ENCODE measurements around the gene ANXA9. TPM values are rescaled to one million over a fixed set of nuclear protein-coding genes. Genes with fewer than 3 reads are reported as not detected.
A peak's percentile ranks its signal among the peaks of the same experiment; 100 is the strongest.

The ANXA9 gene
- total RNA-seq, 1 donor from 2014 or later: 0.32 TPM

DNA sequence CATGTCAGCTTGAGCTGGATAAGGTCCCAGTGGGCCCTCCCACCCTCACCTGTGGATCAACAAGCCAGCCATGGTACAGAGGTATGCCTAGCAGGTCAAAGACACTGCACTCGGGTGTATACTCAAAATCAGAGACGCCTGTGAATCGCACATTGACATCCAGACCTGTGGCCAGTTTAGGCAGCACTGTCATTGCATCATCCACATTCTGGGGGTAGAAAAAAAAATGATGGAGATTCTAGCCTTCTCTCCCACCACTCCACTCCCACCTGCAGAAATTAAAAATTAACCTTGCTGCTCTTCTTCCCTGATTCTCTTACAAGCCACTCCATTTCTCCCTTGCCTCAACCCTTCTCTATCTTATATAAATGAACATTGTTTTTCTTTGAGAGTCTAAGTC is 18.3 kb downstream of the ANXA9 start:
- intact Hi-C loops (cut with micrococcal nuclease): loop anchor here (10.0 kb wide), 1 partner anchor 254 kb away; the partner anchor contains the start of gene PSMD4
- Mint-ChIP-seq H3K27ac (no peak overlapping the region), H3K9me3 (no peaks in the 10 kb centered on the region), H3K4me1 (ENCODE audit: low read depth) (peaks cover 36% of the 10 kb centered on the region), H3K36me3 (ENCODE audit: low read depth) (peaks cover 43% of the 10 kb centered on the region), H3K27me3 (ENCODE audit: low read depth) (no peaks in the 10 kb centered on the region), H3K4me3 (ENCODE audit: low read depth) (no peak overlapping the region)
- no peak for DNase-seq (ENCODE audit: low spot score)

GRCh38 chr1:151001602-151002001 is 19.5 kb downstream of the ANXA9 start:
- no peak overlapping the region for H3K4me3 Mint-ChIP-seq (ENCODE audit: low read depth)
- H3K9me3 Mint-ChIP-seq: no peaks in the 10 kb centered on the region
- no peak overlapping the region for H3K27ac Mint-ChIP-seq
- H3K4me1 Mint-ChIP-seq (ENCODE audit: low read depth): peaks cover 40% of the 10 kb centered on the region
- DNase-seq (ENCODE audit: low spot score): no peak
- H3K36me3 Mint-ChIP-seq (ENCODE audit: low read depth): peaks cover 43% of the 10 kb centered on the region
- intact Hi-C loops (cut with micrococcal nuclease): loop anchor here (10.0 kb wide), 1 partner anchor 253 kb away; the partner anchor contains the start of gene PSMD4
- H3K27me3 Mint-ChIP-seq (ENCODE audit: low read depth): no peaks in the 10 kb centered on the region

DNA sequence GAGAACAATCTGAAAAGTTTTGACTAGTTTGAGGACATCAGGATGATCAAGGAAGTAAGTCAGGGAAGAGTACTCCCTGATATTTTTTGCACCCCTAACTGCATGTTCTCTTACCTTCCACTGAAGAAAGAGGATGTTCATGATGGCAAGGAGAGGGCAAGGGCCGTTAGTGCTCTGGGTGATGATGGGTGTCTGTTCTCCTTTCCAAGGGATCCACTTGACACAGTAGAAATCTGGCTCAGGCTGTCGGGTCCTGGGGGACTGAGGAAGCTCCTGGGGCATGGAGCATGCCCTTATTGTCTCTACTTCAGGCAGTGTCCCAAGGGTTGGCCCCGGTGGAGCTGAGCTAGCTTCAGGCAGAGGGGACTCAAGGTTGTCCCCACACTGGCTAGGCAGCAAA is 20.0 kb downstream of the ANXA9 start:
- H3K27me3 Mint-ChIP-seq (ENCODE audit: low read depth): no peaks in the 10 kb centered on the region
- no peak for DNase-seq (ENCODE audit: low spot score)
- peaks cover 41% of the 10 kb centered on the region for H3K36me3 Mint-ChIP-seq (ENCODE audit: low read depth)
- intact Hi-C loops (cut with micrococcal nuclease): loop anchor here (10.0 kb wide), 1 partner anchor 253 kb away; the partner anchor contains the start of gene PSMD4
- H3K27ac Mint-ChIP-seq: no peak overlapping the region
- no peak overlapping the region for H3K4me3 Mint-ChIP-seq (ENCODE audit: low read depth)
- no peaks in the 10 kb centered on the region for H3K9me3 Mint-ChIP-seq
- H3K4me1 Mint-ChIP-seq (ENCODE audit: low read depth): peaks cover 44% of the 10 kb centered on the region

DNA sequence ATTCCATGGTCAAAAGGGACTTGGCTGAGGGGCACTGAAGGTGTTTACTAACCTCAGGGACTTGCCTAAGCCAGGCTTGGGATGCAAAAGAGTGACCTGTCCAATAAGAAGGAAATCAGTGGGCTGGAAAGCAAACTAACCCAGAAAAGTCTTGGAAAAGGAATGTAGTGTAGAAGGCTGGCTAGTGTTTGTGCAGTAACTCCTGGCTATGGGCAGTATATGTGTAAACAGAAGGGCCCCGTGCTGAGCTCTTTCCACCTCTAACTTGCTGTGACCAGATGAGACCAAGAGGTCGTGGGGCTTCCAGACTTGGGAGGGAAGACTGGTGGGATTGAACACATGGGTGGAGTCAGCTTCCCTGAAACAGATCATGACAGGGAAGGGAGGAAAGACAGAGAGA is 20.5 kb downstream of the ANXA9 start:
- H3K36me3 Mint-ChIP-seq (ENCODE audit: low read depth): peaks cover 37% of the 10 kb centered on the region

DNA sequence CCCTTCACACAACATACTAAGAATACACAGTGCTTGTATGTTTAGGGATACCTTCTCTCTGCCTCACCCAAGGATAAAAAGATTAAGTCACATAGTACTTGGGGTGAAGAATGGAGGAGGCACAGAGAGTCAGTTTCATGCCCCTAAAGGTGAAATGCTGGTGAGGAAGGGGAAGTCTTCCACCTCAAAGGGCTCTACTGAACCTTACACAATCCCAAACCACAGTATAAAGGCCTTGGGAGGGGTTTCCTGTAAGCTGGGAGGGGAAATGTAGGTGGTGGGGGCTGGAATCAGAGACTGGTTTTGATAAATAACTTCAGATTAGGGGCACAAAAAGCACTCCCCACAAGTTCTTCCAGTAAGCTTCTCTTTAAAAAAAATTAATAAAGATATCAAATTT is 21.1 kb downstream of the ANXA9 start:
- Mint-ChIP-seq H3K4me1 (ENCODE audit: low read depth) (peaks cover 55% of the 10 kb centered on the region), H3K27ac (no peak overlapping the region)

More for the DNA sequence above, 20.5 kb downstream of the ANXA9 start:
- H3K4me1 Mint-ChIP-seq (ENCODE audit: low read depth): peaks cover 50% of the 10 kb centered on the region
- H3K27me3 Mint-ChIP-seq (ENCODE audit: low read depth): no peaks in the 10 kb centered on the region
- H3K9me3 Mint-ChIP-seq: no peaks in the 10 kb centered on the region
- no peak overlapping the region for H3K27ac Mint-ChIP-seq
- intact Hi-C loops (cut with micrococcal nuclease): loop anchor here (10.0 kb wide), 1 partner anchor 252 kb away; the partner anchor contains the start of gene PSMD4
- DNase-seq (ENCODE audit: low spot score): no peak
- H3K4me3 Mint-ChIP-seq (ENCODE audit: low read depth): peak overlapping the region; percentile 23

DNA sequence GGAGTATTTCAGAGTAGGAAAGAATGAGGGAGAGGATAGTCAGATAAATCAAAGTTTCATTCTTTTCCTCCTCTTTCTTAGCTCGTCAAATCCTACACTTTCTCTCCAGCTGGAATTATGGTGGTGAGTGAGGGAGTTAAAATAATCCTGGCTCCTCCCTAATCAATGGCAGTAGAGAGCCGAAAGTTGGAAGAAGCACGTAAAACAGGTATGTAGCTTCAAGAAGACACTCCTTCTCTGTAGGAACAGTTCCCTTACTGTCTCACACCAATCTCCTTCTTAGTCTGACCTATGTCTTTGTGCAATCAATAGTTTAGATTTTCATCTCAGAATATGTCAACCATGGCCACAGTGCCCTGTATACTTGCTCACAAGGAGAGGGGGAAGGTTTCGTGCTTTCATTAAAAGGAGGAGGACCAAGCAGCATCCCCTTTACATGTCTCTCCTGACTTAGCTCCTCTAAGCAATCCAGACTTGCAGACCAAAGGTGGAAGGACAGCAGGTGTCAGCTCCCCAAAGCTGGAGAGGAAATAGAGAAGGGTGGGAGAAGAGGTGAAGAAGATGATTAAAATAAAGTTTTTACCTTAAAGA is 23.7 kb downstream of the ANXA9 start:
- H3K27me3 Mint-ChIP-seq (ENCODE audit: low read depth): no peaks in the 10 kb centered on the region
- H3K36me3 Mint-ChIP-seq (ENCODE audit: low read depth): peaks cover 21% of the 10 kb centered on the region
- peaks cover 61% of the 10 kb centered on the region for H3K4me1 Mint-ChIP-seq (ENCODE audit: low read depth)
- H3K27ac Mint-ChIP-seq: peak overlapping the region; percentile 96
- DNase-seq (ENCODE audit: low spot score): no peak
- intact Hi-C loops (cut with micrococcal nuclease): loop anchor here (1.0 to 10.0 kb wide), 3 partner anchors 29 to 444 kb away; partner anchors contain the start of gene PSMD4
- H3K4me3 Mint-ChIP-seq (ENCODE audit: low read depth): peak overlapping the region; percentile 98
- H3K9me3 Mint-ChIP-seq: no peaks in the 10 kb centered on the region

More for the DNA sequence above, 21.1 kb downstream of the ANXA9 start:
- Mint-ChIP-seq H3K27me3 (ENCODE audit: low read depth) (no peaks in the 10 kb centered on the region), H3K9me3 (no peaks in the 10 kb centered on the region), H3K4me3 (ENCODE audit: low read depth) (no peak overlapping the region), H3K36me3 (ENCODE audit: low read depth) (peaks cover 34% of the 10 kb centered on the region)
- intact Hi-C loops (cut with micrococcal nuclease): loop anchor here (10.0 kb wide), 1 partner anchor 252 kb away; the partner anchor contains the start of gene PSMD4
- no peak for DNase-seq (ENCODE audit: low spot score)

- Mint-ChIP-seq H3K4me1 (ENCODE audit: low read depth) (peaks cover 65% of the 10 kb centered on the region), H3K27me3 (ENCODE audit: low read depth) (no peaks in the 10 kb centered on the region), H3K36me3 (ENCODE audit: low read depth) (peaks cover 15% of the 10 kb centered on the region), H3K27ac (peak within 1 kb of the TSS; percentile 96), H3K9me3 (no peaks in the 10 kb centered on the region), H3K4me3 (ENCODE audit: low read depth) (peak within 1 kb of the TSS; percentile 98)
- intact Hi-C loops (cut with micrococcal nuclease): loop anchor here (1.0 to 10.0 kb wide), 3 partner anchors 29 to 444 kb away; partner anchors contain the start of gene PSMD4
- no peak for DNase-seq (ENCODE audit: low spot score)
Observed at GRCh38 chr1:151006327-151007052, 24.4 kb downstream of the ANXA9 start, which contains the start of gene MINDY1. TSS of gene MINDY1 (minus strand) at chr1:151006902. CDS start at chr1:151002617, 4,285 bp downstream.

DNA sequence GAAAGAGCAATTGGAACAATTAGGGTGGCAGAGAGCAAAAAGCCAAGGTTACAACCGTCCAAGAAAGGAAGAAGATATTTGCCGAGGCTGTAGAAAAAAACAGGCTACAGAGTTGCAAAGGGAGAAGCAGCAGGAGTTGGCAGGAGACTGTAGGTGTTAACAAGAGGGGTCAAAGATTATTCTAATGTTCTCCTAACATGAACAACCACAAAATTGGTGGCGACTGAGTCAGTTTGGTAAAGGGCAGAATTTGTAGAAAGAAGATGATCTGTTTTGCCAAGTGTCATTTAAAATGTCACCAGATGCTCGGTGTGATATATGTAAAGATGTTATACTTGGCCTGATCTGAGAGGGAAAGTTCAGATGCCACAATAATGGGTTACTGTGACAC is 25.8 kb downstream of the ANXA9 start:
- Mint-ChIP-seq H3K9me3 (no peaks in the 10 kb centered on the region), H3K27me3 (ENCODE audit: low read depth) (no peaks in the 10 kb centered on the region), H3K4me3 (ENCODE audit: low read depth) (peak overlapping the region; percentile 98), H3K27ac (peak overlapping the region; percentile 96), H3K4me1 (ENCODE audit: low read depth) (peaks cover 55% of the 10 kb centered on the region), H3K36me3 (ENCODE audit: low read depth) (peaks cover 8% of the 10 kb centered on the region)
- DNase-seq (ENCODE audit: low spot score): no peak
- intact Hi-C loops (cut with micrococcal nuclease): loop anchor here (2.0 to 10.0 kb wide), 5 partner anchors 39 to 446 kb away; partner anchors contain the start of genes ARNT, C1orf56, PSMD4 and TNFAIP8L2

GRCh38 chr1:151008244-151009205 is 26.4 kb downstream of the ANXA9 start, which contains the start of gene PRUNE1:
TSS of gene PRUNE1 (plus strand) at chr1:151008449. CDS start at chr1:151008633, 184 bp downstream.
- intact Hi-C loops (cut with micrococcal nuclease): loop anchor here (1.0 to 10.0 kb wide), 6 partner anchors 38 to 446 kb away; partner anchors contain the start of genes ARNT, C1orf56, CDC42SE1 and PSMD4
- H3K27me3 Mint-ChIP-seq (ENCODE audit: low read depth): no peaks in the 10 kb centered on the region
- peak; percentile 92 for DNase-seq (ENCODE audit: low spot score)
- peaks cover 7% of the 10 kb centered on the region for H3K36me3 Mint-ChIP-seq (ENCODE audit: low read depth)
- H3K4me3 Mint-ChIP-seq (ENCODE audit: low read depth): peak within 1 kb of the TSS; percentile 98
- H3K9me3 Mint-ChIP-seq: no peaks in the 10 kb centered on the region
- peak within 1 kb of the TSS; percentile 96 for H3K27ac Mint-ChIP-seq
- peaks cover 50% of the 10 kb centered on the region for H3K4me1 Mint-ChIP-seq (ENCODE audit: low read depth)

DNA sequence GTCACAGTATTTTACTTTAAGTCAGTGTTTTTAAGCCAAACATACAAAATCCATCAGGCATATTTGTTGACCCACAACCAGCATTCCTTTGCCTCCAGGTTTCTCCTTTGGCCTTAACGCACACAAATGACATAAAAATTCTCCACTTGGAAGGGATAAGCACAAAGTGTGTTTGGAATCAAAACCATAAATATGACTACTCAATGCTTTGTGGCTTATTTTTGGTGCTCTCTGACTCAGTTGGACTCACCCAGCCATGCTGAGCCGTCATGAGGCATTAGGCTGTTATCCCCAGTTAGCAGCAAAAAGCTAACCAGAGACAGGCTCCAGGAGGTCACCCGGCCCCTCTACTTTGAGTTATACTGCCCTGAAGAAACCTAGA is 27.1 kb downstream of the ANXA9 start:
- intact Hi-C loops (cut with micrococcal nuclease): loop anchor here (1.0 to 10.0 kb wide), 6 partner anchors 38 to 447 kb away; partner anchors contain the start of genes ARNT, C1orf56, CDC42SE1 and PSMD4
- no peaks in the 10 kb centered on the region for H3K27me3 Mint-ChIP-seq (ENCODE audit: low read depth)
- no peaks in the 10 kb centered on the region for H3K9me3 Mint-ChIP-seq
- peak overlapping the region; percentile 96 for H3K27ac Mint-ChIP-seq
- H3K36me3 Mint-ChIP-seq (ENCODE audit: low read depth): peaks cover 7% of the 10 kb centered on the region
- peaks cover 44% of the 10 kb centered on the region for H3K4me1 Mint-ChIP-seq (ENCODE audit: low read depth)
- H3K4me3 Mint-ChIP-seq (ENCODE audit: low read depth): peak overlapping the region; percentile 98
- no peak for DNase-seq (ENCODE audit: low spot score)

- peaks cover 7% of the 10 kb centered on the region for H3K36me3 Mint-ChIP-seq (ENCODE audit: low read depth)
Observed at GRCh38 chr1:151009674-151010345, 27.7 kb downstream of the ANXA9 start.

More at GRCh38 chr1:151009674-151010345, 27.7 kb downstream of the ANXA9 start:
- H3K27ac Mint-ChIP-seq: no peak overlapping the region
- H3K27me3 Mint-ChIP-seq (ENCODE audit: low read depth): no peaks in the 10 kb centered on the region
- H3K4me3 Mint-ChIP-seq (ENCODE audit: low read depth): peak overlapping the region; percentile 98
- intact Hi-C loops (cut with micrococcal nuclease): loop anchor here (1.0 to 10.0 kb wide), 6 partner anchors 37 to 448 kb away; partner anchors contain the start of genes ARNT, C1orf56, CDC42SE1 and PSMD4
- H3K4me1 Mint-ChIP-seq (ENCODE audit: low read depth): peaks cover 42% of the 10 kb centered on the region
- no peaks in the 10 kb centered on the region for H3K9me3 Mint-ChIP-seq
- no peak for DNase-seq (ENCODE audit: low spot score)
